Adrenal gland (tissue), 12 donors: ENCODE data around the gene COL9A3. TPM values are rescaled to one million over a fixed set of nuclear protein-coding genes. Genes with fewer than 3 reads are reported as not detected.

Experiments
- DNase-seq, 7 donors: peaks; one replicate each; pipeline ENCODE4 v3.0.0-alpha.2; 2019 to 2020
- H3K27ac ChIP-seq, 5 donors: fragments of 200-600 bp; sonication (generic) in 4 of 5; 1 replicate in 3 of 5; 2 replicates in 2 of 5; pipeline versions ENCODE4 v1.5.1 to v1.8.0; 2016 to 2020; ENCODE audit warnings: mild to moderate bottlenecking in 1 of 5
- H3K27me3 ChIP-seq: fragments of 200-600 bp; 2 replicates; pipeline ENCODE4 v1.8.0; 2021
- H3K36me3 ChIP-seq, 2 donors: fragments of 200-600 bp; replicated peaks in 1 of 2; 1 replicate in 1 of 2; 2 replicates in 1 of 2; pipeline versions ENCODE4 v1.5.1 to v1.8.0; 2018 to 2022
- H3K4me1 ChIP-seq, 2 donors: fragments of 200-600 bp; replicated peaks in 1 of 2; 1 replicate in 1 of 2; 2 replicates in 1 of 2; pipeline versions ENCODE4 v1.5.1 to v1.8.0; 2018 to 2021
- H3K4me3 ChIP-seq, 4 donors: fragments of 200-600 bp; sonication (generic) in 3 of 4; one replicate each; pipeline ENCODE4 v1.5.1; 2016 to 2018
- H3K9me3 ChIP-seq, 3 donors: fragments of 200-600 bp; sonication (generic) in 1 of 3; replicated peaks in 1 of 3; 1 replicate in 2 of 3; 2 replicates in 1 of 3; pipeline versions ENCODE4 v1.5.1 to v1.8.0; 2016 to 2021
- POLR2A ChIP-seq, 2 donors: fragments of 450-650 bp; IDR thresholded peaks; one replicate each; pipeline ENCODE4 v1.6.1; 2017; ENCODE audit warnings: antibody characterized with exemption in 2 of 2, mild to moderate bottlenecking in 2 of 2, moderate library complexity in 1 of 2
- WGBS, 4 donors: extraction: QIAGEN DNeasy Blood & Tissue Kit in 2 of 4; methylation state at CpG; one replicate each; pipeline versions ENCODE4 v1.1.5 to v1.1.7; 2013 to 2017; 5-methylcytosine and 5-hydroxymethylcytosine counted together
- intact Hi-C, 2 donors: fragments of 100-400 bp; cut with DNase I; formaldehyde crosslinking; loops; one replicate each; pipeline versions ENCODE4 v1.14.1 to v1.15.0; 2022 to 2023
- polyA plus RNA-seq, 3 donors: library from polyadenylated mRNA; stranded (reverse); fragments of 200-250 nt in 2 of 3; fragments of 350-450 nt in 1 of 3; fragmentation: Illumina TruSeq in 1 of 3; extraction: RNeasy Lipid Tissue Mini Kit (QIAGEN cat#74804) in 1 of 3; gene quantifications; one replicate each; pipeline ENCODE4 v1.2.3, GENCODE V29; 2013 to 2014
- total RNA-seq, 9 donors: library from RNA; depleted of rRNA in 4 of 9; stranded (reverse); fragments of >200 nt in 4 of 9; fragments of 120-200 nt in 1 of 9; fragmentation: NEBNext Ultra II Directional in 1 of 9; extraction: Animal tissue kit (Norgen Biotek cat#: 25700) in 1 of 9; gene quantifications; one replicate each; pipeline versions ENCODE4 v1.1.0 to v1.2.4, GENCODE V29; 2013 to 2023
- TF ChIP-seq, protein P1 (sequence below), 6 experiments: fragments of 450-650 bp in 4 of 6; fragments of 200-600 bp in 2 of 6; sonication (generic) in 1 of 6; IDR thresholded peaks; 1 replicate in 5 of 6; 2 replicates in 1 of 6; pipeline versions ENCODE4 v1.5.1 to v1.8.0; 2016 to 2021; ENCODE audit warnings: antibody characterized with exemption in 6 of 6, mild to moderate bottlenecking in 2 of 6, moderate library complexity in 1 of 6
- donor health status: healthy with polysubstance abuse.
- donor health status: Bipolar disorder and iron deficiency.
- donor health status: DM: yes; HTN: yes; CAD: no.
- donor health status: DM: no; HTN: no; CAD: no.
- donor health status: DM: no; HTN: no; CAD: no.
- donor health status: DM: yes; HTN: yes; CAD: no.

The COL9A3 gene
- total and polyA plus RNA-seq, 12 donors = 0.22 to 27.8 (median 1.4) TPM

DNA sequence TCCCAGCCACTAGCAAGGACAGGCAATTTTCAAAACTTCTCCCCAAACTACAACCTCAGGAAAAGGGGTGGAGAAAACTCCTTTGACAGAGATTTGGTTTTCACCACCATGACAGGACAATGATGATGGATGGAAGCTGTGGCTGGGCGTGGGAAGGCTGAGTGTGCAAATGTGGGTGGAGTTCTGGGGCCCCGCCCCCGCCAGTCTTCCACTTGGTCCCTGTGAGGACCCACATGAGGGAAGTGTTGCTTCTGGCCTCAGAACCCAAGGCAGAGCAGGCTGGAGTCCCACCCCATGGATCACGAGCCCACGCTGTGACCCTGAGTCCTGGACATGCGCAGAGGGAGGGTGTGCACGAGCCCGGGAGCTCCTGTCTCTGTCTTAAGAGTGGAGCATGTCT is 42.1 kb upstream of the COL9A3 start:
- TF ChIP-seq, protein P1, sequence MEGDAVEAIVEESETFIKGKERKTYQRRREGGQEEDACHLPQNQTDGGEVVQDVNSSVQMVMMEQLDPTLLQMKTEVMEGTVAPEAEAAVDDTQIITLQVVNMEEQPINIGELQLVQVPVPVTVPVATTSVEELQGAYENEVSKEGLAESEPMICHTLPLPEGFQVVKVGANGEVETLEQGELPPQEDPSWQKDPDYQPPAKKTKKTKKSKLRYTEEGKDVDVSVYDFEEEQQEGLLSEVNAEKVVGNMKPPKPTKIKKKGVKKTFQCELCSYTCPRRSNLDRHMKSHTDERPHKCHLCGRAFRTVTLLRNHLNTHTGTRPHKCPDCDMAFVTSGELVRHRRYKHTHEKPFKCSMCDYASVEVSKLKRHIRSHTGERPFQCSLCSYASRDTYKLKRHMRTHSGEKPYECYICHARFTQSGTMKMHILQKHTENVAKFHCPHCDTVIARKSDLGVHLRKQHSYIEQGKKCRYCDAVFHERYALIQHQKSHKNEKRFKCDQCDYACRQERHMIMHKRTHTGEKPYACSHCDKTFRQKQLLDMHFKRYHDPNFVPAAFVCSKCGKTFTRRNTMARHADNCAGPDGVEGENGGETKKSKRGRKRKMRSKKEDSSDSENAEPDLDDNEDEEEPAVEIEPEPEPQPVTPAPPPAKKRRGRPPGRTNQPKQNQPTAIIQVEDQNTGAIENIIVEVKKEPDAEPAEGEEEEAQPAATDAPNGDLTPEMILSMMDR (IDR thresholded peaks at IDR 0.05) = no peak
- TF ChIP-seq POLR2A (IDR thresholded peaks at IDR 0.05) = no peak
- 66 to 76% (median 70%) methylated on average over 3 to 8 of the region's 8 CpGs for WGBS, 4 donors
- no peak overlapping the region for H3K4me3 ChIP-seq
- intact Hi-C loops = loop anchor here in 1 of 2 donors (5.0 kb wide), 1 partner anchor 87 kb away; no protein-coding TSS in a partner anchor
- H3K27ac ChIP-seq = no peak overlapping the region
- peaks cover 4 to 6% of the 10 kb centered on the region in 2 donors for H3K4me1 ChIP-seq
- peaks cover 3% of the 10 kb centered on the region for H3K27me3 ChIP-seq
- DNase-seq = no peak
- no peaks in the 10 kb centered on the region for H3K36me3 ChIP-seq
- H3K9me3 ChIP-seq = no peaks in the 10 kb centered on the region

DNA sequence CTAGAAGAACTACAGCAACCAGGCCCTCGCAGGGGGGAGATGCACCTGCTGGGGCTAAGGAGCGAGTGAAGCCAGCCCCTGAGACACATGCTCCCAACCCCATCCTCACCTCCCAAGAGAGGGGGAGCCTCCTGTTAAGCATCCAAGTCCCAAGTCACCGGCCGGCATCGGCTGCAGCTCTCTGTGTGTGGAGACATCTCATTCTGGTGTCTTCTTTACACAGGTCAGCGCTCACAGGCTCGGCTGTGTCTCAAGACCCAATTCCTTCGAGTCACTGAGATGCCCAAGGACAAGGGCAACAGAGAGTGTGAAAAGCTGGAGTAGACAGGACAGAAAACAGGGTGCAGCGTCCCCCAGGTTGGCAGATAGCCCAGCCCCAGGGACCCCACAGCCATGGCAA is 41.6 kb upstream of the COL9A3 start:
- intact Hi-C loops = loop anchor here in 1 of 2 donors (5.0 kb wide), 1 partner anchor 88 kb away; no protein-coding TSS in a partner anchor

DNA sequence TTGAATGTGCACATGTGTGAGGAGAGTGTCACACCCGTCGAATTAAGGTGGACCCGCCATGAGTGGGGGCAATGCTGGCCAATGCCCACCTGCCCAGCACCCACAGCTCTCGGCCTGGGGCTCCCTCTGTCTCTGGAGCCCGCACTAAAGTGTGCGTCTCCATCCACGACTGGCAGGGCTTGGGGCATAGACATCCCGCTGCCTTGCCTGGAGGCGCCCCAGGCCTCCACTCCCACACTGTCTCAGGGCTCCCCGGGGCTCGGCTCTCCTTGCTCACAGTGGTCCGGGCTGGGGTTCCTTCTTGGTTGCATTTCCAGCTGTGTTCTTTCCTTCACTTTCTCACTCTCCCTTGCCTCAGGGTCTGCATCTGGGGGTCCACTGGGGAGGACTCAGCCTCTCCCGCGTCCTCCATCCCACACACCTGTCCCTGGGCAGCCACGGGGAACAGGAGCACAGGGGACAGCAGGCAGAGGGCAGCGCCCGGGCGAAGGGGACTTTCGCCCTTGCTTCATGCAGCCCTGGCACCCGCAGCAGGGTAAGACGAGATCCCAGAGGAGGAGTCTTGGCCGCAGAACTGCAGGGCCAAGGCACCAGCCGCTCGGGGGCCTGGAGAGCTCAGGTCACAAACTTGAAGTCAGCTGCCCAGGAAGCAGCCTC is 40.7 kb upstream of the COL9A3 start:
- H3K9me3 ChIP-seq = no peaks in the 10 kb centered on the region
- H3K4me1 ChIP-seq = peaks cover 4 to 6% of the 10 kb centered on the region in 2 donors
- no peaks in the 10 kb centered on the region for H3K36me3 ChIP-seq
- peaks cover 8% of the 10 kb centered on the region for H3K27me3 ChIP-seq
- no peak for DNase-seq
- WGBS, 4 donors = 83 to 90% (median 88%) methylated on average over 17 to 24 of the region's 24 CpGs
- TF ChIP-seq, protein P1 (IDR thresholded peaks at IDR 0.05) = no peak
- no peak for TF ChIP-seq POLR2A (IDR thresholded peaks at IDR 0.05)
- intact Hi-C loops = loop anchor here in 1 of 2 donors (5.0 kb wide), 1 partner anchor 89 kb away; no protein-coding TSS in a partner anchor
- H3K4me3 ChIP-seq = no peak overlapping the region
- H3K27ac ChIP-seq = peak overlapping the region in 1 of 5 donors; percentile 55

More for the DNA sequence above, 41.6 kb upstream of the COL9A3 start:
- Histone ChIP-seq H3K27ac (no peak overlapping the region), H3K4me3 (no peak overlapping the region), H3K4me1 (peaks cover 4 to 6% of the 10 kb centered on the region in 2 donors), H3K27me3 (peaks cover 7% of the 10 kb centered on the region), H3K36me3 (no peaks in the 10 kb centered on the region), H3K9me3 (no peaks in the 10 kb centered on the region)
- WGBS, 4 donors = 70 to 94% (median 80%) methylated on average over 2 to 9 of the region's 9 CpGs
- TF ChIP-seq POLR2A (IDR thresholded peaks at IDR 0.05) = no peak
- TF ChIP-seq, protein P1 (IDR thresholded peaks at IDR 0.05) = no peak
- no peak for DNase-seq

DNA sequence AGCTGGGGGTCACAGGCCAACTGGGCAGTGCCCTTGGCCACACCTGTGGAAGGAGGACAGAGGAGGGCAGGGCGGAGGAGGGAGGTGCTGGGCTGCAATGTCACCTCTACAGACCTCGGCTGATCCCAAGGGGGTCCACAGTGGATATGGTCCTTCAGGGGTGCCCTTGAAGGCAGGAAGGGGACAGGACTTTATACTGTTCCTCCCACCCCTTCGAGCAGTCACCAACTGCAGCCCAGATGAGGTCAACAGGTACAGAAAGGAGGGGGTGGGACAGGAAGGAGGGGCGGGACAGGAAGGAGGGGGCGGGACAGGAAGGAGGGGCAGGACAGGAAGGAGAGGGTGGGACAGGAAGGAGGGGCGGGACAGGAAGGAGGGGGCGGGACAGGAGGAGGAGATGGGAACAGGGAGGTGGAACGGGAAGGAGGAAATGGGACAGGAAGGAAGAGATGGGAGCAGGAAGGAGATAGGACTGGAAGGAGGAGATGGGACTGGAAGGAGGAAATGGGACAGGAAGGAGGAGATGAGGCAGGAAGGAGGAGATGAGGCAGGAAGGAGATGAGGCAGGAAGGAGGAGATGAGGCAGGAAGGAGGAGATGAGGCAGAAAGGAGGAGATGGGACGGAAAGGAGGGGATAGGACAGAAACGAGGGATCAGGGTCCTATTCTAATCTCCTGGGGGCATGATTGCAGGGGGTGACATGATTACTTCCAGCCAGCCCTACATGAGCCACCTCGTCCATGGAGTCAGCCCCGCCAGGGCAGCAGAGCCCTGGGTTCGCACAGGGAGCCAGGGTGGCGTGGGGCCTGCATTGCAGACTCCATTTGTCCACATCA is 39.9 kb upstream of the COL9A3 start:
- peaks cover 8% of the 10 kb centered on the region for H3K27me3 ChIP-seq
- WGBS, 4 donors = 55 to 72% (median 67%) methylated on average over 13 to 14 of the region's 14 CpGs
- H3K4me1 ChIP-seq = peaks cover 4 to 6% of the 10 kb centered on the region in 2 donors
- H3K4me3 ChIP-seq = no peak overlapping the region
- DNase-seq = no peak
- peak overlapping the region in 1 of 5 donors; percentile 55 for H3K27ac ChIP-seq
- no peaks in the 10 kb centered on the region for H3K9me3 ChIP-seq
- H3K36me3 ChIP-seq = no peaks in the 10 kb centered on the region
- TF ChIP-seq, protein P1 (IDR thresholded peaks at IDR 0.05) = no peak
- TF ChIP-seq POLR2A (IDR thresholded peaks at IDR 0.05) = no peak
- intact Hi-C loops = loop anchor here in 1 of 2 donors (5.0 kb wide), 1 partner anchor 90 kb away; no protein-coding TSS in a partner anchor
